ENCODE data around the gene AFF3. TPM values are rescaled to one million over a fixed set of nuclear protein-coding genes. Genes with fewer than 3 reads are reported as not detected.

Gene AFF3
- 0.01 to 0.22 TPM (median 0.03 TPM) in 4 of 5 replicates, not detected in the other for total RNA-seq (2022; extraction: Qiagen RNA extraction)

DNA sequence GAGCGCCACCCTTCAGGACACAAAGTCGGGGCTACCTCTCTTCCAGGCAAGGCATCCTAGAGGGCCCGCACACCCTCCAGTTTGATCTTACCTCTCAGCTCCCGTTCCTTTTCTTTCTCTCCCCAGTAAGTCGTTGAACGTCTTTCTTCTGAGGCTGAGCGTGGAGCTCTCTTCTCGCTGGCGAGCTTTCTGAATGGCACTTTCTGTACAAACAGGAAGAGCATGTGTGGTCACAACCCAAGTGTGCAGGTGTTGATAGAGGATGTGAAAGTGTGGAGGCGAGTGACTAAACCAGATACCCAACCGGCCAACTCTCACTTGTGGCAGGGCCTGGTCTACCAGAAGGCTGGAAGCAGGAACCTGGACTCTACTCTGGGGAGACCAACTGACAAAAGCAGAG lies at the start of gene AFF3:
Gene AFF3, minus strand, starts transcription at position 198 of the 400 bp plus-strand sequence. CDS start 38,136 bp downstream, outside the sequence.

Other genes with a start within 250 kb of the AFF3 start
- 2.0 to 2.6 TPM (median 2.5 TPM) in 5 replicates for gene LONRF2, start 179.9 kb upstream of the AFF3 start, total RNA-seq (2022; extraction: Qiagen RNA extraction)